ENCODE results near the gene ANGPT4. TPM values are rescaled to one million over a fixed set of nuclear protein-coding genes. Genes with fewer than 3 reads are reported as not detected.

ANGPT4 gene
- total and polyA plus RNA-seq, 9 of the 15 experiments (the other 6 are each of a cell fraction or from before 2014, with no cell fraction given) = not detected

GRCh38 chr20:887137-887536, 29.0 kb downstream of the ANGPT4 start:
- no TSS peak for BruUV-seq (replicated peaks)
- Histone ChIP-seq H3K9ac (ENCODE audit: insufficient read depth in 1 of 2, low read depth in 2 of 2, low read length in 2 of 2) (no peak overlapping the region), H3K27me3 (ENCODE audit: control insufficient read depth in 2 of 2, insufficient read depth in 2 of 2, low read length in 2 of 2) (peaks cover 3 to 33% of the 10 kb centered on the region in 2 experiments; a peak in 4 of 5 replicates), H3K4me3 (no peak overlapping the region), H3K4me1 (replicated peaks in 1 of 2; ENCODE audit: control insufficient read depth in 2 of 2, insufficient read depth in 2 of 2, low read length in 2 of 2) (peaks cover 0 to 6% of the 10 kb centered on the region in 2 experiments; a peak in 2 of 5 replicates), H3K4me2 (ENCODE audit: insufficient read depth, low read length) (no peak overlapping the region), H3K36me3 (ENCODE audit: control insufficient read depth, insufficient read depth, low read length) (no peaks in the 10 kb centered on the region), H3K9me1 (ENCODE audit: control insufficient read depth, insufficient read depth, low read length) (no peaks in the 10 kb centered on the region), H3K9me3 (replicated peaks; ENCODE audit: control insufficient read depth, insufficient read depth, low read depth, low read length) (no peaks in the 10 kb centered on the region), H3K27ac (ENCODE audit: extremely low read depth, low read depth, low read length) (no peak overlapping the region), H2AFZ (ENCODE audit: low read depth, low read length) (no peak overlapping the region), H4K20me1 (replicated peaks; ENCODE audit: control insufficient read depth, insufficient read depth, low read length) (no peaks in the 10 kb centered on the region), H3K79me2 (ENCODE audit: control insufficient read depth, insufficient read depth, low read length) (no peaks in the 10 kb centered on the region)
- ATAC-seq (no peak), DNase-seq (ENCODE audit: extremely low read depth in 1 of 4, low spot score in 3 of 4) (peak in 1 of 4 experiments; percentile 14), FAIRE-seq (no peak)
- TF ChIP-seq ZBTB11 (CRISPR knock-in tag; IDR thresholded peaks at IDR 0.05) (no peak), ZNF507 (tag; conservative IDR thresholded peaks at IDR 0.05) (no peak), RBFOX2 (IDR thresholded peaks at IDR 0.05; ENCODE audit: low read depth, low read length) (no peak)
- intact Hi-C loops (cut with micrococcal nuclease) (no loop called here), in situ Hi-C loops (cut with MboI) (no loop called here)
- 0% methylated on average over 2 of the region's 2 CpGs for WGBS (ENCODE audit: insufficient coverage, low coverage, missing lambda C conversion rate)
- POLR2A ChIA-PET = no interaction called here
- CTCF ChIA-PET (ENCODE audit: low intra/inter-chr PET ratio) = no interaction called here

All from K562 (cell line).